GM12878 (cell line): ENCODE data around the gene AKAP7. TPM values are rescaled to one million over a fixed set of nuclear protein-coding genes. Genes with fewer than 3 reads are reported as not detected.

Experiments used
- ATAC-seq: fragments of 200-7000 bp; cut with Tn5 transposase; 3 replicates; pipeline ENCODE4 v1.9.1; 2020; ENCODE audit warnings: mild to moderate bottlenecking, moderate library complexity
- BruUV-seq: library from RNA; stranded (reverse); fragments of 400-500 nt; replicated peaks from 2 replicates; lab custom pipeline; 2021; lab: Mats Ljungman, UMichigan
- CTCF ChIA-PET: fragments of 300-600 bp; sonication (Branson Sonifier 250); formaldehyde crosslinking; extraction: SDS; loops from one replicate; lab custom pipeline; 2021; ENCODE audit warnings: inconsistent platforms; lab: Yijun Ruan, JAX
- POLR2A ChIA-PET: fragments of 350-600 bp; formaldehyde crosslinking; extraction: SDS; loops from one replicate; lab custom pipeline; 2021; ENCODE audit warnings: inconsistent platforms; lab: Charles Lee
- RAD21 ChIA-PET: fragments of 300-600 bp; sonication (Branson Sonifier 250); formaldehyde crosslinking; loops from one replicate; lab custom pipeline; 2023; ENCODE audit warnings: antibody characterized with exemption; ENCODE audit not compliant: unreplicated experiment; lab: Charles Lee
- SMC1A ChIA-PET: fragments of 300-600 bp; sonication (Branson Sonifier 250); formaldehyde crosslinking; loops from one replicate; lab custom pipeline; 2023; ENCODE audit not compliant: unreplicated experiment, uncharacterized antibody; lab: Charles Lee
- DNase-seq: peaks from one replicate; pipeline ENCODE4 v3.0.0-alpha.2; 2011; ENCODE audit warnings: low read depth, low spot score
- FAIRE-seq: peaks from 3 replicates; lab custom pipeline; 2011; peaks lifted over from hg19 to GRCh38; lab: Jason Lieb, UNC
- H2AFZ ChIP-seq: 2 replicates; pipeline ENCODE4 v1.6.0; 2011; ENCODE audit warnings: low read depth, low read length, control low read depth; ENCODE audit not compliant: control insufficient read depth
- H3K27ac ChIP-seq: 2 replicates; pipeline ENCODE4 v1.5.1; 2011; ENCODE audit warnings: control low read depth; ENCODE audit not compliant: control insufficient read depth, insufficient read depth
- H3K27me3 ChIP-seq, 2 experiments: replicated peaks in 1 of 2; 2 replicates each; pipeline versions ENCODE4 v1.6.0 to v1.6.1; 2011; ENCODE audit warnings: low read length in 1 of 2; ENCODE audit not compliant: control insufficient read depth in 2 of 2, insufficient read depth in 2 of 2
- H3K36me3 ChIP-seq, 2 experiments: 2 replicates each; pipeline ENCODE4 v1.5.1; 2011; ENCODE audit warnings: low read length in 1 of 2; ENCODE audit not compliant: control insufficient read depth in 2 of 2, insufficient read depth in 2 of 2
- H3K4me1 ChIP-seq: 2 replicates; pipeline ENCODE4 v1.6.1; 2011; ENCODE audit warnings: mild to moderate bottlenecking, low read length, moderate library complexity, mixed read lengths; ENCODE audit not compliant: control insufficient read depth, insufficient read depth
- H3K4me2 ChIP-seq: 2 replicates; pipeline ENCODE4 v1.6.0; 2011; ENCODE audit warnings: control low read depth; ENCODE audit not compliant: control insufficient read depth, insufficient read depth
- H3K4me3 ChIP-seq: fragments of 200-600 bp; sonication (generic); 2 replicates; pipeline ENCODE4 v1.5.1; 2016
- H3K79me2 ChIP-seq: 2 replicates; pipeline ENCODE4 v1.6.0; 2011; ENCODE audit warnings: low read length; ENCODE audit not compliant: control insufficient read depth, insufficient read depth
- H3K9ac ChIP-seq: 2 replicates; pipeline ENCODE4 v1.8.0; 2011; ENCODE audit warnings: low read length, control low read depth, mixed read lengths; ENCODE audit not compliant: control insufficient read depth, insufficient read depth
- H3K9me3 ChIP-seq: replicated peaks from 3 replicates; pipeline ENCODE4 v1.5.1; 2011; ENCODE audit warnings: mild to moderate bottlenecking, low read length; ENCODE audit not compliant: control insufficient read depth, insufficient read depth
- H4K20me1 ChIP-seq: 2 replicates; pipeline ENCODE4 v1.6.0; 2011; ENCODE audit not compliant: control insufficient read depth, insufficient read depth
- CBFB ChIP-seq: IDR thresholded peaks from 2 replicates; pipeline ENCODE4 v1.6.1; 2016; ENCODE audit warnings: antibody characterized with exemption, low read depth
- CHD1 ChIP-seq: IDR thresholded peaks from 2 replicates; pipeline ENCODE4 v1.6.1; 2012; ENCODE audit warnings: low read depth, low read length, improper control_type of control experiment
- JUND ChIP-seq: IDR thresholded peaks from 2 replicates; pipeline ENCODE4 v1.6.1; 2012; ENCODE audit warnings: low read depth, mild to moderate bottlenecking, low read length, improper control_type of control experiment, moderate library complexity
- MTA3 ChIP-seq: IDR thresholded peaks from 2 replicates; pipeline ENCODE4 v1.6.1; 2012; ENCODE audit warnings: low read length, inconsistent platforms, borderline replicate concordance
- SUZ12 ChIP-seq: fragments of 200-600 bp; sonication (generic); IDR thresholded peaks from one replicate; pipeline ENCODE4 v1.6.1; 2018; ENCODE audit warnings: antibody characterized with exemption, mild to moderate bottlenecking; ENCODE audit not compliant: unreplicated experiment
- YY1 ChIP-seq: IDR thresholded peaks from 2 replicates; pipeline ENCODE4 v1.6.1; 2011; ENCODE audit warnings: low read depth, mild to moderate bottlenecking, low read length
- WGBS: methylation state at CpG from one replicate; pipeline ENCODE4 v1.1.6; 2016; ENCODE audit warnings: low lambda C conversion rate; ENCODE audit not compliant: insufficient replicate concordance, insufficient coverage; ENCODE audit errors: missing lambda C conversion rate; 5-methylcytosine and 5-hydroxymethylcytosine counted together
- in situ Hi-C: fragments of 300-500 bp; cut with MboI; formaldehyde crosslinking; loops from 9 replicates; pipeline ENCODE4 v1.14.3; 2018; ENCODE audit warnings: mixed read lengths
- intact Hi-C: fragments of 100-400 bp; cut with micrococcal nuclease; formaldehyde crosslinking; loops from one replicate; pipeline ENCODE4 v1.14.2; 2022; ENCODE audit not compliant: unreplicated experiment
- polyA plus RNA-seq, 11 experiments: library from polyadenylated mRNA; depleted of rRNA in 4 of 11; unstranded in 6 of 11; stranded (reverse) in 5 of 11; fragments of >200 nt; fragmentation: Nextera tagmentation in 4 of 11; fragmentation: Illumina TruSeq in 1 of 11; extraction: Ambion mirVana in 4 of 11; extraction: Trizol in 1 of 11; gene quantifications; 1 replicate in 1 of 11; 2 replicates in 10 of 11; pipeline versions ENCODE4 v1.2.1 to v1.2.3, GENCODE V29; 2011 to 2016; ENCODE audit warnings: inconsistent platforms in 2 of 11, missing spikeins in 2 of 11, low read depth in 1 of 11
- total RNA-seq, 4 experiments: library from RNA; depleted of rRNA in 3 of 4; stranded (reverse); fragments of >200 nt in 3 of 4; fragmentation: Illumina TruSeq in 1 of 4; extraction: Trizol in 1 of 4; gene quantifications; 2 replicates each; pipeline versions ENCODE4 v1.2.1 to v1.2.3, GENCODE V29; 2013 to 2021
- TF ChIP-seq, protein P1 (sequence below): IDR thresholded peaks from 2 replicates; pipeline ENCODE4 v1.6.1; 2012; ENCODE audit warnings: low read depth, low read length, improper control_type of control experiment

Gene AKAP7
- total and polyA plus RNA-seq, 10 of the 15 experiments (the other 5 are each of a cell fraction or from before 2014, with no cell fraction given) = 0.06 to 0.58 (median 0.28) TPM; not detected in 1

- TF ChIP-seq, protein P1, sequence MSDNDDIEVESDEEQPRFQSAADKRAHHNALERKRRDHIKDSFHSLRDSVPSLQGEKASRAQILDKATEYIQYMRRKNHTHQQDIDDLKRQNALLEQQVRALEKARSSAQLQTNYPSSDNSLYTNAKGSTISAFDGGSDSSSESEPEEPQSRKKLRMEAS = no peak
Measured at GRCh38 chr6:131277591-131277990, 142.3 kb downstream of the AKAP7 start (continued).

DNA sequence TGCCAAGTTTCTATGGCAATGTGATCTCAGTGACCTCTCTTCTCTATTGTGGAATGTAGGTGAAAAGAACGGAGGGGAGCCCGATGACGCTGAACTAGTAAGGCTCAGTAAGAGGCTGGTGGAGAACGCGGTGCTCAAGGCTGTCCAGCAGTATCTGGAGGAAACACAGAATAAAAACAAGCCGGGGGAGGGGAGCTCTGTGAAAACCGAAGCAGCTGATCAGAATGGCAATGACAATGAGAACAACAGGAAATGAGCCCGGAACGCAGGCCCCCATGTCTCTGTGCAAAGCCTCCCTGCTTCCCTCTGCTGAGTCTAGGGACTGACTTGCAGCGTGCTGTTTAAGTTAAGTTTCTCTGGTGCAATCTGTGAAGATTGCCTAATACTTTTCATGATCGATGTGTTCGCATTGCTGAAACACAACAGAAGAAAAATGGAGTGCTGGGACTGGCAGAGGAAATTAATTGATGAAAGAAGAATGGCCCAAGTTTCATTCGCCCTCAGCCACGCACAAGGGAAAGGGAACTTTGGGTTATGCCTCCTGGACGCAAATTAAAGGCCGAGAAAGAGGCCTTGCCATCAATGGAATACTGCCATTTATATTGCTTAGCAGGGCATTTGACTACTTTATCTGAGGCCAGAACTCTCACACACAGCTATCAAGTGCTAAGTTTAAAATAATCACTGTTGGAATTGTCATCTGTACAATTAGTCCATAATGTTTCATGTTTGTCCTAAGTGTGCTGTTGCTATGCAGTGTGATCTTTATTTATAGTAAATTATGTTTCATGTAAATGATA is 146.4 kb downstream of the AKAP7 start:
- ATAC-seq (no peak), DNase-seq (no peak), FAIRE-seq (no peak)
- Histone ChIP-seq H3K27ac (no peak overlapping the region), H3K4me1 (no peaks in the 10 kb centered on the region), H3K27me3 (0 out of 4 replicates have a peak, but pooled peaks cover 0 to 2% of the 10 kb centered on the region in 2 experiments), H3K4me3 (no peak overlapping the region), H2AFZ (no peak overlapping the region), H3K79me2 (no peaks in the 10 kb centered on the region), H4K20me1 (no peaks in the 10 kb centered on the region), H3K36me3 (no peaks in the 10 kb centered on the region), H3K9ac (no peak overlapping the region), H3K4me2 (no peak overlapping the region), H3K9me3 (no peaks in the 10 kb centered on the region)
- ChIA-PET RAD21 (interaction anchor here (1.0 kb wide), 1 partner anchor 17 kb away, joined by 3 read pairs; no protein-coding TSS in a partner anchor), CTCF (no interaction called here), POLR2A (no interaction called here), SMC1A (interaction anchor here (0.7 kb wide), 1 partner anchor 23 kb away, joined by 3 read pairs; no protein-coding TSS in a partner anchor)
- intact Hi-C loops (no loop called here), in situ Hi-C loops (no loop called here)
- TF ChIP-seq SUZ12 = no peak
- no peak for TF ChIP-seq CBFB
- no peak for TF ChIP-seq YY1
- no peak for TF ChIP-seq MTA3
- TF ChIP-seq JUND = no peak
- no peak for TF ChIP-seq CHD1
- WGBS = 47% methylated on average over 16 of the region's 16 CpGs
- no TSS peak for BruUV-seq
